Stimulated activated CD4-positive, alpha-beta T cell treated with anti-CD3 and anti-CD28 coated beads, Interleukin-12 subunit alpha, Interleukin-12 subunit beta, amount 100 ng/mL, for 4 hours (primary cell): Measurements from ENCODE around the gene CACNA2D3.

ENCODE experiments used
- DNase-seq: peaks from one replicate; pipeline ENCODE4 v3.0.0-alpha.2; 2020

Gene CACNA2D3

DNA sequence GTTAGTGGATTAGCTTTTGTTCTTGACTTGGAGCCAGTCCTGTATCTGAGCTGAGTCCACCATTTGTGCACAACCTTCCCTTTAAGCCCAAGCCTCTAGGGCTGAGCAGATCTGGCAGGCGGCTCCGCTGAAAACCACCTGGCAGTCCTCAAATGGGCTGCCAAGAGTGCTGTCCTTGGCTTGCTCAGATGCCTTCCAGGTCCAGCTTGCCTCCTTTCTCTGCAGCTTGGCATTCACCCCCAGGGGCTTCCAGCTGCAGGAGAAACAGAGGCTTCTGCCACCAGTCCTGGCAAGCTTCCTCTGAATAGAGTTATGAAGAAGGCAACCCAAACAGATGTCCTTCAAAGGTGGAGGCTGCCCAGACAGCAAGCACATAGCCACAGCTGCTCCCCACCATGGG lies 708.8 kb downstream of the CACNA2D3 start:
- DNase-seq = no peak

DNA sequence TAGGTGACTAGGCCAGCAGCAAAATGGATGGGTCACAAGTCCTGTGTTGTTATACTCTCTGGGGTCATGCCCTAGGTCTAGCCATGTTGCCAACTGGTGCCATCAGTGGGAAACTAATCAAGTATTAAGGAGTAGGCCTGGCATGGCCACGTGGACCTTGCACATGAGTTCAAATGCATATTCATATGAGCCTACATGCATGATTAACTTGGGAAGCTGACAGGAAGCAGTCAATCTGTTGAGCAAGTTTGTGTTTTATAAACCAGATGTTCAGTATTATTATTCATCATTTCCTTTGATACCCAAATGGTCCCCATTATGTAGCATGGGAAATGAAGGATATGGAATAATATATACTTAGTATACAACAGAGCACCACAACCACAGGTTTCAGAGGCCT lies 710.5 kb downstream of the CACNA2D3 start:
- no peak for DNase-seq

DNA sequence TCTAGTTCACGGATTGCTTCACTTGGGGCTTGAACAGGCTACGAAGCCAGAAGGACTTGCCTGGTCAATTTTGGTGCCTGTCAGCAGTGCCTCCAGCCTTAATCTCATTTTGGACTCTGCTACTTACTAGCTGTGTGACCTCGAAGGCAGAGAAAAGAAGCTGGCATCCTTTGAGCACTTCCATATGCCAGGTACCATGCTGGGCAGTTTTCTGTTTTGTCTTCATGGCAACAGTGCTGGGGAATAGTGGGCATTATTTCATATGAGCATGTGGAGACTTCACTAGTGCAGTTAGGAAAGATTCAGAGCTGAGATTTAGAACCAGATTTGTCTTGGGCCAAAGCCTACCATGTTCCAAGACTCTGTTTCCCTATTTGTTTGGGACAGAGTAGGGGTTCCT lies 713.3 kb downstream of the CACNA2D3 start:
- DNase-seq = no peak

DNA sequence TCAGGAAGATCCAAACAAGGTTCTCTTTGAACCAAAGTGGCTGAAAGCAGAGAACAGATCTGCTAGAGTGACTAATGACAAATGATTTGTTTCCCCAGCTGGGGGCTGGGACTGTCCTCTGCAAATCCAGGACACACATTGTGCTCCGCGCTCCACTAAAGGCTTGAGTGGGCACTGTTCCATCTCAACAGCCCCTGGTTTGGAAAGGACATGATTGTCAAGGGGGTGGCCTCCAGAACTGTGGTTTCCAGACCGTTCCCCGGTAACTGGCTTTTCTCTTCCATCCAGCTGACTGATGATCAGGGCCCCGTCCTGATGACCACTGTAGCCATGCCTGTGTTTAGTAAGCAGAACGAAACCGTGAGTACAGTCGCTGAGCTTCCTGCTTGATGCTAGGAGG lies 714.5 kb downstream of the CACNA2D3 start:
- no peak for DNase-seq

DNA sequence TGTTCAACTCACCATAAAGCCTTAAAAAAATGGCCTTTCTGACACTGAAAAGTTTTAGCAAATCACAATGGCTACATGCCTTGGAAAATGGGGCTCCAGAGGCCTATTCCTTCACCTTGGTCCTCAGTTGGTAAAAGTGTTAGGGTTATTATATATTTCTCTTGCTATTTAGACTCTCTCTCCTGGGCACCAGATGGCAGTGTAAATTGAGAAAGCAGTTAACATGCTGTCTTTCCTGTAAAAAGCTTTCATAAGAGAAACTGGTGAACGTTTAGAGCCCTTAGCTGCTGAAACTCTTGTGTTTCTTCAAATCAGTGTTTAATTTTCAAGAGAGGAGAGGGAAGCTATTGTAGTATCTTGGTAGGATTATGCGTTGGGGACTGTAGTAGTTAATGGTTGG lies 715.6 kb downstream of the CACNA2D3 start:
- no peak for DNase-seq

DNA sequence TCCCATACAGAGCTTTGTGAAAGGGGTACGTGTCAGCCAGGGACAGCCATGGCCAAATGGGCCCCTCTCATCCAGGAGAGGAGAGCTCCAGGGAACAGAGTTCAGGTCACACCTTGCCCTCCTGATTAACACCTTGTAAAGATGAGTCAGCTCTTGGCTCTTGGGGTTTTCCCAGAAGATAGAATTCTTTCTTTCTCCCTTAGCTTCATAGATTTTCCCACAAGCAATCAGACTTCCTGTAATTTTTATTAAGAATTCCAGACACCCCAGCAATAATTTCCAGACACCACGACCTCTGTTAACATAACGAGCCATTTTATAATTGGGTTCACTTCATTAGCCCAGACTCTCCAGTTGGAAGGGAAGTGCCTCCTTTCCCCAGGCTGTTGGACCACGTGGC lies 719.1 kb downstream of the CACNA2D3 start:
- DNase-seq = no peak

DNA sequence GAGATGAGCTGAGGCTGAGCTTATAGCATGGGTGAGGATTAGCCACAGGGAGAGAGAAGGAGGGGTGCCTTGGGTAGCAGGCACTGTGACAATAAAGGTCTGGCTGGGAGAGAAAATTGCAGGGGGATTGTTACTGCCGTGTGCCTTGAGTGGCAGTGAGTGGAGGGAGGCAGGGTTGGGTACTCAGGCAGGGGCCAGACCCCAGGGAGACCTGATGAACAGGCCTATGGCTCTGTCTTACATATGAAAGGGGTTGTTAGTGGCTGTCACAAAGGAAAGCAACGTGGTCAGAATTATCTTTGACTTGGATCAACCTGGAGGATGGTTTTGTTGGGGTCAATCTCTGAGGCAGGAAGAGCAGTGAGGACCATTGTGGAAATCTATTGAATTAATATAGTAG lies 721.0 kb downstream of the CACNA2D3 start:
- no peak for DNase-seq

DNA sequence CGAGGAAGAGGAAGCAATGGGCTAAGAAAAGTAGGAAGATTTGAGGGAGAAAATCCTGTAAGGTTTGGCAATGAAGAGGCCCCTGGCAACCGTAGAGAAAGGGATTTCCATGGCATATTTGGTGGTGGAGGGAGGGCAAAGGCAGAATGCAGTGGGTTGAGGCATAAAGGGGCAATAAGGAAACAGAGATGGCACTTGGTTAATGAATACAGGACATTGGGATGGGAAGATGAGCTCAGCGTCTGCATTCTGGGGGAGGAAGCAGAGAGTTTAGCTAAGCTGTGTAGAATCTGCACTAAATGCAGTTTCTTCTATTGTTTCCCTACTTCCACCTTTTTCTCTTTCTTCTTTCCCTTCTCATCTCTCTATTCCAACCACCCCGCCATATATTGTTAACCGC lies 721.9 kb downstream of the CACNA2D3 start:
- no peak for DNase-seq

DNA sequence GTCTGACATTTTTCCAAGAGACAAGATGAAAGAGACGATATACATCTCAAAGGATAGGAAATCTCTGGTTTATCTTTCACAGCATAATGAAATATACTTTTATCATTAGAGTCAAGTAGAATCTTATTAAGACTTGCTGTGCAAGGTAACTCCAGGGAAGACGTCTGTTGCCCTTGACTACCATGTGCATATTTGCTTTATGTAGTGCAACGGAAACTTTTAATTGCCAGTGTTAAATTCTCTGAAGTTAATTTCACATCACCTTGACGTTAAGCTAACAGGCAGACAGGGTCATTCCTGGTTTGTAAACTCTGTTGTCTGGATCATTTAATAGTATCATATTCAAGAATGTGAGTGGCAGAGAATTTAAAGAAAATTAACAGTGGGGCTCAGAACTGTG lies 722.7 kb downstream of the CACNA2D3 start:
- no peak for DNase-seq

DNA sequence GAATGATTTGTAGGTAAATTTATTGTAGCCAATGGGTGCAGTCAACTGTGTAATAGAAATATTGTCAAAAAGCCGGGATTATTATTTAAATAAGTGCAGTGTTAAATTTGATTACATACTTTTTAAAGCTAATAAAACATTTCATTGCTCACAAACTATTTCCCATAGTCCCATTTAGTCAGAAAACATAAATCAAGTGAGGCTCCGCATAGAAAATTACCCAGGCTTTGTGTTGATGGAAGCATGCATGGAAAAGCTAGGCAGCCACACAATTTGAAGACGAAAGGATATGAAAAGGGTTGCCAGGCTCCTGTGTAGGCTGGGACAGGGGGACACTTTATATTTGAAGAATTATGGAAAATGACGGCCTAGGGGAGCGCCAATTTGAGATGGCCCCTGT lies 723.2 kb downstream of the CACNA2D3 start:
- no peak for DNase-seq

DNA sequence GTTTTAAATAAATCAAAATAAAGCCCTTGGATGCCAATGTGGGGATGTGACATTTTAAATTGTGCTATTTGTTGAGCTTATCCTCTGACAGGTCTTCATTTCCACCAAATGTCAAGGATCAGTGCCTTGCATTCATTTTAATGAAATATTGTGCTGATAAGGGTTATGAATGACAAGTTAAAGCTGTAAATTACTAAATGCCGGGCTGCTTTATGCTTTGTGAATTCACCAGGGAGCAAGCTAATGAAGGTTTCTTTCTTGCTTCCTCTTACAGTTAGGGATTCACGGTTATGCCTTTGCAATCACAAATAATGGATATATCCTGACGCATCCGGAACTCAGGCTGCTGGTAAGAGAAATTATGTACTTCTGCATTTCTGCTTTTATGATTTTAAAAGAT lies 723.8 kb downstream of the CACNA2D3 start:
- DNase-seq = no peak

DNA sequence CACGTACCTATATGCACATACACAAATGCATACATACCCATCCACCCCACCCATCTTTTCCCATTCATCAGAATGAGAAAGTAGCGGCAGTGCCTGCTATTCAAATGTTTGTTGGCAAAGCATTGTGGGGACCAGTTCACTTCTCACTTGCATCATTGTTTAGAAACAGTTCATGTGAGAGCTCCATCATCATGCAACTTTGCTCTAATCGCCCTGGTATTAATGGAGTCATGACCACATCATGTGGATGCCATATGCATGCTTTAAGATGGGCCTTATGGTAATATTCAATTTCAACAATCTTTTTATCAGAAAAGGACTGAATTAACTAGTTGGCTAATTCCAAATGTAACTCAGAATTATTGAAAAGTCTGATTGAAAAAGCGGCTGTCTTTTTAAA lies 725.0 kb downstream of the CACNA2D3 start:
- DNase-seq = no peak

DNA sequence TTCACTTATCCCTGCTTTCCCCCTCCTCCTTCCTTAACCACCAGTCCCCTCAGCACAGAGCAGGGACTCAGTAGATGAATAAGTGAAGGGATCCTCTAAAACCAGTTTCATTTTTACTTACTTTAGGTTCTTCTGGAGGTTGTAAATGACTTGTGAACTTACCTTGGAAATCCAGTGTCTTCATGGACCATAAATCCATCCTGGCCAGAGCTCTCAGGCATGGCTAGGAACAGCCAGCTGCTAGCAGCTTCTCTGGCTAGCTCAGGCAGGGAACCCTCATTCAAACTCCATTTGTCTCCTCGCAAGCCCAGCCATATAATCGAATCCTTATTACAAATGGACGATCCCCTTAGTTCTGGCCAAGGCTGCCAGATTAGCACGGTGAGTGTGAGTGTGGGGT lies 727.0 kb downstream of the CACNA2D3 start:
- no peak for DNase-seq

DNA sequence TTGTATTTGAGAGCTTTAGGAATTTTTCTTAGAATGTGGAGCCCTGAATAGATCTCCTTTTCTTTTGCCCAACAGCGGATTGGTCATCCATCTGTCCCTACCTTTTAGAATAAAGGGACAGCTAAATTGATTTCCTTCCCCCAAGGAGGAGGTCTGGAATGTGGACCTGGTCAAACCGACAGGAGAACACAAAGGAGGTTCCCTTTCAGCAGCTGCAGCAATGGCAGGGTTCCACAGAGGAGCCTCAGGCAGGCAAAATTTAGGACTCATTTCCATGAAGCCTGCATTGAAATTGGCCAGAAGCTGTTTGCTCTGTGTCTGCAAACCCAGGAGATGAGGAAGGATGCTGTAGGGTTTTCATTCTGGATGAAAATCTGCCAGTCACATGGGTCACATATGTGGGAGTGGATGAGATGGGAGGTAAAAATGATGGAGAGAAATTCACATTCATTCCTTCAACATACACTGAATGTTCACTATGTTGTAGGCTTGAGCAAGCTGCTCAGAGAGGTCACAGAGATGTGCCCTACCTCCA lies 728.2 kb downstream of the CACNA2D3 start:
- DNase-seq = no peak

DNA sequence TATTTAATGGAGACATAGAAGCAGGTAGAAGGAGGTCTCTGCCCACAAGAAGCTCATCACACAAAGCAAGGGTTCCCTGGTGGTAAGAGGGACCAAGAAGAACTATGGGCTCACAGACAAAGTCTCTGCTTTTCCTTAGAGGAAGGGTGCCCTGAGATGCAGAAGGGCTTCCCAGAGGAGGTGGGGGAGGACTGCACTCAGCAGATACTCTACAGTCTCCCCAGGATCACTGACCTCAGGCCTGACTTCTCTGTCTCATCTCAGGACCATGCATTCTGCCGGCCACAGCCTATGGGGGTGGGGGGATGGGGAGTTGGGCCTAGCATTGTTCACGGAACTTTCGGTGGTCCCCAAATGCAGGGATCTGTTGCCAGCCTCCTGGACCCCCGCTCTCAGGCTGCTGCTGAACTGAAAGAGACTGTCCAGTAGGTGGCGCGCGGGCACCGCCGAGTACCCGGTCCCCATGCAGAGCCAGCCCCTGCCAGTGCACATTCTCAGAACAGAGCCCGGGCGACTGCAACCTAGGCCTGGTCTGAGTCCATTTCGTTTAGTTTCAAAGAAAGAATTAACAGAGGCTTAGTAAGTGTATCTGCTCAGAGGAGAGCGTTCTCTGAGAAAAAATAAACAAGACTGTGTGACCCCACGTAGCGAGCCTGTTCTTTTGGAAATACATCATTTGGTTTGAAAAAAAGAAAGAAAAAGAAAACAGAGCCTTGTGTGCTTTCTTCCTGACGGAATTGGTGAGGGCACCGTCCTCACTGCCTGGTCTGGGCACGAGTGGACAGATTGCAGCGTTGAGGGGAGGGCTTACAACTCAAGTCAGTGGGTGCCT lies 731.4 kb downstream of the CACNA2D3 start:
- peak; percentile 30 for DNase-seq

DNA sequence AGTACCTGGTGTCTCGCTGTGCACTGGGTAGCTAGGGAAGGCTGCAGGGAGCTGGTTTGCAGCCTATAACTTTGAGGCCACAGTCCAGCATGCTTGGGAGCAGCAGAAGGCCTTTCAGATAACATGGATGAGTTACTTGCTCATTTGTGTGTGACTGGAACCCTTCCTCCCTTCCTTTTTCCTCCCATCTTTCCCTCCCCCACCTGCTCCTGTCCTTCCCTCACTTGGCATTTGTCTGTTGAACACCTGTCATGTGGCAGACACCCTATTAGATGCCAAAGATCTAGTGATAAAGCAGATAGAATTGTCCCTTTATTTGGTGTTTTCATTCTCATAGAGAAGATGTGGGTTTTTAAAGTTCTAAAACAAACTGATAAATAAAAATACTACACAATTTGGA lies 733.9 kb downstream of the CACNA2D3 start:
- DNase-seq = no peak

DNA sequence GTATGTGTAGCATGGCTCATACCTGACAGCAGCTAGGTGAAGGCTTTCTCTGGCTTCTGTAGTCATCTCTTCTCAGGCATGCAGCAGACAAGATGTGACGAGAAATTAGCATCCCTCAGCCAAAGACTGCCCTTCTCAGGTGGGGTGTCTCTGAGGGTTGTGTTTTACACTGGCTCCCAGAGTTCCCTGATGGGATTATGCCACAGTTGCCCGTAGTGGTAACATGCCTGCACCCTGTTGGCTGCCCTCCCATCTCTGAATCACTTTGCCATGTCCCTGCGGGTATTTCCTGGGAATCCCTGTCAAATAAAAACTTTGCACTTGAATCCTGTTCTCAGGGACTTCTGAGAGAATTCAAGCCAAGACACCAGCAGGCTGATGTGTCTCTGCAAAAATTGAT lies 735.0 kb downstream of the CACNA2D3 start:
- no peak for DNase-seq

DNA sequence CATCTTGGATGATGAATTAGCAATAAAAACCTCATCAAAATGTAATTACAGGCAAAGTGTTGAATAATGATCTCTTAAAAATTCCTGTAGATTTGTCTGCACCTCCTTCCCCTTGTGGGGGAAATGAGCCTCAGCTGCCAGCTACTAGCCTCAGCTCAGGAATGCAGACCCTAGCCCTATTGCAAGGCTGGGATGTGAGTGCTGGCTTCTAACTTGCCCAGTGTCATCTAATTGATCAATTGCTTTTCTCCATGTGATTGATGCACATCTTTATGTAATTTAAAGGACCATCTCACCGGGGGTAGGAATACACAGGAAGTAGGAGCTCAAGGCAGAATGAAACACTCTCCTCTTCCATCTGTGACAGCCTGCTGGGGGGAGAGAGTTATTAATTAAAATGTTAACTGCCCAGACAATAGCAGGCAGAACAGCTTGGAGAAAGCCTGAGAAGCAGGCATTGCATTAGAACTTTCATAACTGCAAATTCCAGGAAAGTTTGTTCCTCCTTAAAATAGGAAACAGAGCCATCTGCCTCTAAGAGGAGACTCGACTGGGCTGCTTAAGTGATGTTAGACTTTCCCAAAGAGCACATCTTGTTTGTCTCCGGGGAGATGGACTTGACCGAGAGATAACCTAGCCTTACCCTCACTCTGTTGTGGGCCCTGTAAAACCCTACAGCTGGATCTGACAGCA lies 735.9 kb downstream of the CACNA2D3 start:
- DNase-seq = no peak

DNA sequence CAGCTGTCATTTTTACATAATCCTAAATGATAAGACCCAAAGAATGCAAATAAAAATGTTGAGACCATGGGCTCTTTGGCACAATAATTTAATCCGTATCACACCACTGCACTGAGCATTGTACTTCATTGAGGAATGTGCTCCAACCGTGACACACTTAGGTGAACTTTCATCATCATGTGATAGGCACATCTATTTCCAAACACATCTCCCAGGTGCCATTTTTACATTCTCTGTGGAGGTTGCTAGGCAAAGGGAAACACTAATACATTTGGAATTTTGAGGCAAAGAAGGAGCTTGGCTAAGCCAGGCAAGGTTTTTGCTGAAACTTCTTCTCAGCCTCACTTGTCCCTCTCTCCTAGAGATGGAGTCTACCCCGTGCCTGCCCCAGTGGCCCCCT lies 736.8 kb downstream of the CACNA2D3 start:
- no peak for DNase-seq

DNA sequence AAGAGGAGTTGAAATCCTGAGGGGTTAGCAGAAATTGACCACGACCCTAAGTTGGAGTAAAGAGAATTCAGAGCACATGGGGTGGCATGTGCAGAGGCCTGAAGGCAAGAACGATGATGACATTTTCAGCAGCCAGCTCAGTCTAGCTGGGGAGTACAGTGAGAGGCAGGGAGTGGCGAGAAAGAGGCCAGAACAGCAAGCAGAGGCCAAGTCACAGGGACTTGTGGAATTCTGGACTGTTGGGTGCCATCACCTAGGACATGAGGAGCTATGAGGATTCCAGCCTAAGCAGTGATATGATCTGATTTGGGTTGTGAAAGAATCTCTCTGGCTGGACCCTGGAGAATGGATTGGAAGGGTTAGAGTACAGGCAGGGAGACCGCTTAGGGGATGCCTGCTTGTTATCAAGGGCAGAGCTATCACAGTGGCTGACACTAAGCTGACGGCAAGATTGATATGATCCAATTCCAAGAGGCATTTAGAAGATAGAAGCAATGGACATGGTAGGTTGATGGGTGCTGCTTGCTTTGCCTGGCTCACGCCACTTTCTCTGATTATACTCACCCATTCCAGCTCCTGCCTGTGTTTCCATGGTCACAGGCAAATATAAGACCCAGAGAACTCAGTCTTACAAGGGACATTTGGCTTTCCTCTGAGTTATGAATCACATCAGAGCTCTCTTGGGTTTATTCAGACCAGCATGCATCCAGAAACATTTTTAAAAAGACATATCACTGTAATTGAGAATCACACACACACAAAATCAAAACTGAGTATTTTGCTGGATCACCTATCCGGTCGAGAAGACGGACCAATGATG lies 739.1 kb downstream of the CACNA2D3 start:
- DNase-seq = no peak

DNA sequence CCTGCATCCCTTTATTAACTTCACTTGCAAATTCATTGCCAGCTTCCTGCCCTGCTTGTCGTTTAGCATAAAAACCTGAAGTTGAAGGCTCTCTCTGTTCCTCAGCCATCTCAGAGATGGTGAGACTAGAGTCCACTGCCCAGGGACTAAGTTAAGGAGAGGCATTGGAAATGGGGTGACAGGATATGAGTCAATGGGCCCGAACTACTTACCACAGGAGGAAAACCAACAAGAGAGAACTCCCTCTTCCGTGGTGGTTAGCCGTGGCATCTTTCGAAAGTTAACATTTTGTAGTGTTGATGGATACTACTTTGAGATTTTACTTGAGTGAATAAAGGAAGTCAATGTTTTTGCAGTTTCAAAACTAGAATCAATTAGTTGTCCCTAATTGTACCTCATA lies 740.2 kb downstream of the CACNA2D3 start:
- DNase-seq = no peak

DNA sequence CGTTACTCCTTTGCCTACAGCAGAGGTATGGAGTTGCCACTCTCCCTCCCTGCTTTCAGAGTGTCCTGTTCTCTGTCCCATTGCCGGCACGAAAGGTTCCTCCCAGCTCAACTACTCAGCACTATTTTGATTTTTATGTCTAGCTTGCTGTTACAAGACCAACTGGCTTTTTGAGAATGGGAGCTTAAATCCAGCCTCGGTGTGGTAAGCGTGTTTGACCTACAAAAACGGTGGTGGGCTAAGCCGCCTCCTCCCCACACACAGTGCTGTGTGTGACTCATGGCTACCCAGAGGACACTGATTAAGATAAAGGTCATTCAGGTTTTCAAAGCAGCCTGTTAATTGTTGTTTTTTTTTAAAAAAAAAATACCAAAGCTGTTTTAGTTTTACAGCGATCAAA lies 741.0 kb downstream of the CACNA2D3 start:
- DNase-seq = no peak

DNA sequence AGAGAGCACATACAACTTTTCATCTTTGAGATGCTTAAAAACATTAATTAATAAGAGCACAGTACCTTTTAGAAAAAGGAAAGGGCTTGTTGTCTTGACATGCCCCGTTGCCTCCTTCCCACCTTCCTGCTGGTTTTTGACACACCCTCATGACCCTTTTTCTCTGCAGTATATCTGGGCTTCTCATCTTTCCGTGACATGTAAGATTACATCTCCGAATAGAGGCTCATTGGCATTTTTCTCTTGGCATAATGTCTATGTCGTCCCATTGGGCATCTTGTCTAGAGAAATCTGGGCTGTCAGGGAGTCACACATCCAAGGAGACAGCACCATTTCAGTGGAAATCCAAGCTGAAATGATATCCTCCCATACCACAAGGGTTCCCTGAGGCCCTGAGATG lies 741.4 kb downstream of the CACNA2D3 start:
- DNase-seq = no peak

DNA sequence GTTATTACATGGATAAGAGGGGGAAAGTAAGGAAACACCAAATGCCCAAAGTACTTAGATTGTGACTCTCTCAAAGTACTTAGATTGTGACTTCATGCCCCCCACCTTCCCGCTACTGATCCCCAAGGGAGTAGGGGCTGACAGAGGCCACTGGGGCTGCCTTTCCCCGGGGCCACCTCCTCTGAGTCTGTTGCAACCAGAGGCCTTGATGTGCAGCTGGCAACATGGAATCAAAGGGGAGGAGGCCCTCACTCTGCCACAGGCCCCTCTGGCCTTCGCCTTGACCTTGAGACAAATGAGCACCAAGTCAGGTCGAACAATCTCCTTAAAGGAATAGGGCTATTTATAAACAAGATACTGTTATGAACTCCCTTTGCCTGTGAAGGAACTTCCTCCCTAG lies 743.0 kb downstream of the CACNA2D3 start:
- DNase-seq = no peak
